ENCODE measurements around the gene PLA2G4E. TPM values are rescaled to one million over a fixed set of nuclear protein-coding genes. Genes with fewer than 3 reads are reported as not detected.

The PLA2G4E gene
- total RNA-seq, 5 donors from 2014 or later (not counting 1 experiment from before 2014, with no cell fraction given), result not detected

- ATAC-seq (replicated peaks in 1 of 4) (no peak), DNase-seq (no peak)
- no peaks in the 10 kb centered on the region for H3K9me3 Mint-ChIP-seq
- H3K36me3 Mint-ChIP-seq, result no peaks in the 10 kb centered on the region
- H3K9me3 ChIP-seq, result no peaks in the 10 kb centered on the region
- WGBS (ENCODE audit: insufficient coverage), result 84% methylated on average over 10 of the region's 17 CpGs
- H3K27me3 ChIP-seq (replicated peaks in 1 of 2; ENCODE audit: control insufficient read depth in 2 of 2, extremely low read depth in 1 of 2, insufficient read depth in 2 of 2, low read length in 1 of 2), result peaks cover 0 to 17% of the 10 kb centered on the region in 2 experiments
- no peaks in the 10 kb centered on the region for H3K36me3 ChIP-seq (ENCODE audit: control insufficient read depth in 2 of 2, extremely low read depth in 1 of 2, insufficient read depth in 1 of 2, low read length in 1 of 2)
- CTCF ChIA-PET, result interaction anchor here in 1 of 2 donors (0.6 kb wide), 1 partner anchor 206 kb away, joined by 3 read pairs; no protein-coding TSS in a partner anchor
- POLR2A ChIA-PET, result no interaction called here
- H3K27me3 Mint-ChIP-seq, result peaks cover 0 to 3% of the 10 kb centered on the region in 2 donors
- no peak overlapping the region for H3K4me3 ChIP-seq (ENCODE audit: control insufficient read depth in 1 of 2, extremely low read depth in 1 of 2, low read length in 1 of 2)
- peak overlapping the region in 1 of 2 donors; percentile 23 for H3K27ac Mint-ChIP-seq
- H3K27ac ChIP-seq (ENCODE audit: low read length), result no peak overlapping the region
- H3K4me1 ChIP-seq (ENCODE audit: control insufficient read depth in 1 of 2, extremely low read depth in 1 of 2, insufficient read depth in 2 of 2, low read length in 2 of 2), result no peaks in the 10 kb centered on the region
- H3K4me3 Mint-ChIP-seq, result no peak overlapping the region
- H3K4me1 Mint-ChIP-seq, result no peaks in the 10 kb centered on the region
Observed at GRCh38 chr15:41987246-41987924, 33.5 kb downstream of the PLA2G4E start.

GRCh38 chr15:41985236-41986160, 35.3 kb downstream of the PLA2G4E start:
- DNase-seq, result no peak
- 89% methylated on average over 11 of the region's 19 CpGs for WGBS (ENCODE audit: insufficient coverage)
- H3K4me1 Mint-ChIP-seq, result peaks cover 0 to 9% (median 0%) of the 10 kb centered on the region in 3 donors
- no peak overlapping the region for H3K4me3 ChIP-seq (ENCODE audit: control insufficient read depth in 1 of 2, extremely low read depth in 1 of 2, low read length in 1 of 2)
- ChIA-PET POLR2A (no interaction called here), CTCF (interaction anchor here (0.6 to 0.7 kb wide), 2 partner anchors 93 to 133 kb away, joined by 3 read pairs; no protein-coding TSS in a partner anchor)
- no peak overlapping the region for H3K27ac Mint-ChIP-seq
- no peaks in the 10 kb centered on the region for H3K9me3 Mint-ChIP-seq
- no peak for ATAC-seq (replicated peaks in 1 of 4)
- no peaks in the 10 kb centered on the region for H3K9me3 ChIP-seq
- peaks cover 0 to 2% of the 10 kb centered on the region in 2 donors for H3K27me3 Mint-ChIP-seq
- H3K36me3 Mint-ChIP-seq, result no peaks in the 10 kb centered on the region
- H3K36me3 ChIP-seq (ENCODE audit: control insufficient read depth in 2 of 2, extremely low read depth in 1 of 2, insufficient read depth in 1 of 2, low read length in 1 of 2), result no peaks in the 10 kb centered on the region
- no peak overlapping the region for H3K4me3 Mint-ChIP-seq
- no peaks in the 10 kb centered on the region for H3K4me1 ChIP-seq (ENCODE audit: control insufficient read depth in 1 of 2, extremely low read depth in 1 of 2, insufficient read depth in 2 of 2, low read length in 2 of 2)
- no peak overlapping the region for H3K27ac ChIP-seq (ENCODE audit: low read length)
- H3K27me3 ChIP-seq (replicated peaks in 1 of 2; ENCODE audit: control insufficient read depth in 2 of 2, extremely low read depth in 1 of 2, insufficient read depth in 2 of 2, low read length in 1 of 2), result peaks cover 0 to 17% of the 10 kb centered on the region in 2 experiments

- CTCF ChIA-PET, result interaction anchor here (0.6 to 0.7 kb wide), 2 partner anchors 94 to 132 kb away, joined by 3 read pairs; no protein-coding TSS in a partner anchor
- WGBS (ENCODE audit: insufficient coverage), result 89% methylated on average over 3 of the region's 5 CpGs
- DNase-seq, result peak in 1 of 35 experiments; percentile 4
- ATAC-seq (replicated peaks in 1 of 4), result no peak
- H3K4me3 Mint-ChIP-seq, result no peak overlapping the region
- H3K36me3 Mint-ChIP-seq, result no peaks in the 10 kb centered on the region
- peaks cover 0 to 9% of the 10 kb centered on the region in 2 experiments for H3K27me3 ChIP-seq (replicated peaks in 1 of 2; ENCODE audit: control insufficient read depth in 2 of 2, extremely low read depth in 1 of 2, insufficient read depth in 2 of 2, low read length in 1 of 2)
- H3K9me3 Mint-ChIP-seq, result no peaks in the 10 kb centered on the region
- POLR2A ChIA-PET, result no interaction called here
- no peak overlapping the region for H3K27ac ChIP-seq (ENCODE audit: low read length)
- H3K4me3 ChIP-seq (ENCODE audit: control insufficient read depth in 1 of 2, extremely low read depth in 1 of 2, low read length in 1 of 2), result no peak overlapping the region
- no peaks in the 10 kb centered on the region for H3K4me1 ChIP-seq (ENCODE audit: control insufficient read depth in 1 of 2, extremely low read depth in 1 of 2, insufficient read depth in 2 of 2, low read length in 2 of 2)
- no peaks in the 10 kb centered on the region for H3K9me3 ChIP-seq
- H3K36me3 ChIP-seq (ENCODE audit: control insufficient read depth in 2 of 2, extremely low read depth in 1 of 2, insufficient read depth in 1 of 2, low read length in 1 of 2), result no peaks in the 10 kb centered on the region
- H3K27me3 Mint-ChIP-seq, result peaks cover 0 to 2% of the 10 kb centered on the region in 2 donors
- H3K4me1 Mint-ChIP-seq, result peaks cover 0 to 9% (median 0%) of the 10 kb centered on the region in 3 donors
- H3K27ac Mint-ChIP-seq, result no peak overlapping the region
Observed at GRCh38 chr15:41984622-41985021, 36.2 kb downstream of the PLA2G4E start.

- H3K36me3 ChIP-seq (ENCODE audit: control insufficient read depth in 2 of 2, extremely low read depth in 1 of 2, insufficient read depth in 1 of 2, low read length in 1 of 2), result no peaks in the 10 kb centered on the region
- no peak overlapping the region for H3K27ac ChIP-seq (ENCODE audit: low read length)
- H3K27me3 Mint-ChIP-seq, result peaks cover 0 to 2% of the 10 kb centered on the region in 2 donors
- H3K27me3 ChIP-seq (replicated peaks in 1 of 2; ENCODE audit: control insufficient read depth in 2 of 2, extremely low read depth in 1 of 2, insufficient read depth in 2 of 2, low read length in 1 of 2), result peaks cover 0 to 4% of the 10 kb centered on the region in 2 experiments
- no peaks in the 10 kb centered on the region for H3K9me3 Mint-ChIP-seq
- 87% methylated on average over 9 of the region's 17 CpGs for WGBS (ENCODE audit: insufficient coverage)
- no peaks in the 10 kb centered on the region for H3K9me3 ChIP-seq
- DNase-seq (peak in 1 of 35 experiments; percentile 17), ATAC-seq (replicated peaks in 1 of 4) (no peak)
- no peak overlapping the region for H3K4me3 Mint-ChIP-seq
- no peak overlapping the region for H3K27ac Mint-ChIP-seq
- peaks cover 0 to 9% (median 0%) of the 10 kb centered on the region in 3 donors for H3K4me1 Mint-ChIP-seq
- no peaks in the 10 kb centered on the region for H3K4me1 ChIP-seq (ENCODE audit: control insufficient read depth in 1 of 2, extremely low read depth in 1 of 2, insufficient read depth in 2 of 2, low read length in 2 of 2)
- ChIA-PET POLR2A (no interaction called here), CTCF (interaction anchor here in 1 of 2 donors (0.5 kb wide), 1 partner anchor 91 kb away, joined by 3 read pairs; no protein-coding TSS in a partner anchor)
- no peak overlapping the region for H3K4me3 ChIP-seq (ENCODE audit: control insufficient read depth in 1 of 2, extremely low read depth in 1 of 2, low read length in 1 of 2)
- no peaks in the 10 kb centered on the region for H3K36me3 Mint-ChIP-seq
Observed at GRCh38 chr15:41983621-41984571, 36.9 kb downstream of the PLA2G4E start.

GRCh38 chr15:41983221-41983620, 37.6 kb downstream of the PLA2G4E start:
- no peak overlapping the region for H3K27ac ChIP-seq (ENCODE audit: low read length)
- Mint-ChIP-seq H3K27ac (no peak overlapping the region), H3K27me3 (no peaks in the 10 kb centered on the region), H3K9me3 (no peaks in the 10 kb centered on the region), H3K36me3 (no peaks in the 10 kb centered on the region), H3K4me3 (no peak overlapping the region), H3K4me1 (peaks cover 0 to 9% (median 0%) of the 10 kb centered on the region in 3 donors)
- no peak for DNase-seq
- peaks cover 0 to 4% of the 10 kb centered on the region in 2 experiments for H3K27me3 ChIP-seq (replicated peaks in 1 of 2; ENCODE audit: control insufficient read depth in 2 of 2, extremely low read depth in 1 of 2, insufficient read depth in 2 of 2, low read length in 1 of 2)
- no peak overlapping the region for H3K4me3 ChIP-seq (ENCODE audit: control insufficient read depth in 1 of 2, extremely low read depth in 1 of 2, low read length in 1 of 2)
- H3K36me3 ChIP-seq (ENCODE audit: control insufficient read depth in 2 of 2, extremely low read depth in 1 of 2, insufficient read depth in 1 of 2, low read length in 1 of 2), result no peaks in the 10 kb centered on the region
- CTCF ChIA-PET, result no interaction called here
- H3K4me1 ChIP-seq (ENCODE audit: control insufficient read depth in 1 of 2, extremely low read depth in 1 of 2, insufficient read depth in 2 of 2, low read length in 2 of 2), result no peaks in the 10 kb centered on the region
- POLR2A ChIA-PET, result no interaction called here
- 60% methylated on average over 2 of the region's 7 CpGs for WGBS (ENCODE audit: insufficient coverage)
- H3K9me3 ChIP-seq, result no peaks in the 10 kb centered on the region
- no peak for ATAC-seq (replicated peaks in 1 of 4)
